NCI-H1092 treated with DMSO at 0.1 percent for 48 hours (cell line): ENCODE measurements around the gene KLHL30.

Experiments used
- DNase-seq: peaks from one replicate; lab custom pipeline; 2025; lab: John Stamatoyannopoulos, UW

The KLHL30 gene, protein sequence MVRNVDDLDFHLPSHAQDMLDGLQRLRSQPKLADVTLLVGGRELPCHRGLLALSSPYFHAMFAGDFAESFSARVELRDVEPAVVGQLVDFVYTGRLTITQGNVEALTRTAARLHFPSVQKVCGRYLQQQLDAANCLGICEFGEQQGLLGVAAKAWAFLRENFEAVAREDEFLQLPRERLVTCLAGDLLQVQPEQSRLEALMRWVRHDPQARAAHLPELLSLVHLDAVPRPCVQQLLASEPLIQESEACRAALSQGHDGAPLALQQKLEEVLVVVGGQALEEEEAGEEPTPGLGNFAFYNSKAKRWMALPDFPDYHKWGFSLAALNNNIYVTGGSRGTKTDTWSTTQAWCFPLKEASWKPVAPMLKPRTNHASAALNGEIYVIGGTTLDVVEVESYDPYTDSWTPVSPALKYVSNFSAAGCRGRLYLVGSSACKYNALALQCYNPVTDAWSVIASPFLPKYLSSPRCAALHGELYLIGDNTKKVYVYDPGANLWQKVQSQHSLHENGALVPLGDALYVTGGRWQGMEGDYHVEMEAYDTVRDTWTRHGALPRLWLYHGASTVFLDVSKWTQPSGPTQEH

DNA sequence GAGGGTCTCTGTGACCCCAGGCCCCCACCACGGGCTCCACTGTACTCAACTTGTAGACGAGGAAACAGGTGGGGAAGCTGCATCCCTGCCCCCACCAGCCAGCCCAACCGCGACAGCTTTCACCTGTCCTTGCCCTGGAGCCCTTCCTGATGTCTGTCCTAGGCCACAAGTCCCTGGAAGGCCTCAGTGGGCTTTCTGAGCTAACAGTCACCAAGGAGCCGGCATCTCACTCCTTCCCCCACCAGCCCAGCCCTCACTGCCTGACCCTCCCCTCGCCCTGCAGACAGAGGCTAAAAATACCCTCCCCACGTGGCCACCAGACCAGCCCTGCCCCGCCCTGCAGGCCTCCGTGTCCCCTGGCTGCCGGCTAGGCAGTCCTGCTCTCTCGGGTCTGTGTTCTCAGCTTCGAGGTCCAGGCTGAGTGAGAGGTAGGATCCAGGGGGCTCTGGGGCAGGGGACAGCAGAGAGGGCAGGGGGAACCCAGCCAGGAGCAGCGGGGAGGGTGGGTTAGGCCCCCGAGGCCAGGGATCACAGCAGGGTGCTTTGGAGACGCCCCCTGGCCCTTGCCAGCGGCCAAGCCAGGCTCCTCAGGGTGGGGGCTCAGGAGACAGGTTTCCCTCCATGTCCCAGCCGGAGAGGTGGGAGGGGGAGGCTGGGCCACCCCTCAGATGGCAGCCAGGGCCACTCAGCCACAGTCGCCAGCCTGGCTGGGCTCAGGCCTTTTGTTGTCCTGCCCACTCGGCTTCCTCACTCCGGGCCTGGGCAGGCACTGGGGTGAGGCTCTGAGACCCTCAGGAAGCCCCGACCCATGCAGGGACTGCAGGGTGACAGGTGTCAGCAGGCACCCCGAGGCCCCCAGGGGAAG is at the start of gene KLHL30:
TSS of gene KLHL30 (plus strand) at position 338 of the 865 bp plus-strand sequence. CDS start 2,087 bp downstream, outside the sequence.
- no peak for DNase-seq

DNA sequence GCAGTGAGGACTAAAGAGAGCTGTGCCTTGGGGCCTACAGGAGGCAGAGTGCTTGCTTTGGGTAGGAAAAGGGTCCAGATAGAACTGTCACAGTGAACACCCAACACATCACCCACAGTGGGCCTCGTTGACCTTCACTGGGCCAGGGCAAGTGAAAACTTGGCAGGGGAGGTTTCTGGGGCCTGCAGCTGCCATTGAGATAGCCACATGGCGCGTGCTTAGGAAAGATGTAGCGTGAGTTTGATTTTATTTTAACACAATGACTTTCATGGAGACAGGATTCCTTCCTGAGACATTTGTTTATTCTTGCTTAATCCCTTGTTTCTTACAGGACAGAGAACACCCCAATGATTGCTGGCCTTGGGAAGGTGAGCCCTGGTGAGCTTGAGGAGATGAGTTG is 47.6 kb upstream of the KLHL30 start:
- no peak for DNase-seq

DNA sequence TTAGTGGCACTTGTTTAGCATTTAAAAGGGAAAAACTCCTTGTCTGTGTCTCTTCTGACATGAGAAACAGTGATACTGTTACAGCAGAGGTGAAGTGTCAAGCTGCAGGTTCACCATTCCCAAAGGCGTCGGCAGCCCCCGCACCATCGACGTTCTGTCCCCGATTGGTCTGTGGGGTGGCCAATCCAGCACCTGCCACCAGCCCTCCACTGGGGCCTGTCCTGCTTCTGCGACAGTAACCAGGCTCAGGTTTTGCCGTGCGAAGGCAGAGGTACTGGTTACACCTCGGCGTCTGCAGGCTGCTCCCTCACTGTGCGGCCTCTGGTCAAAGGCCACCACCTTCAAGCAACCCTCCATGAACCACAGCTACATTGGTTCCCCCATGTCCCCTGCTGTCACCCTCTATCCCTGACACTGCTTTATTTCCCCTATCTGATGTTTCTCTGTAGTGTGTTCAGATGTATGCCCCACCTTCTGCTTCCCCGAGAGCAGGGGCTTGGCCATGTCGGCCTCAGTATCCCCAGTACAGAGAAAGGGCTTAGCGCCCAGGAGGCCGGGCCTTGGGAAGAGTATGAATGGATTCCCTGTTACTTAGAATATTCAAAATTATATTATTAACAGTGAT is 46.9 kb upstream of the KLHL30 start:
- no peak for DNase-seq

DNA sequence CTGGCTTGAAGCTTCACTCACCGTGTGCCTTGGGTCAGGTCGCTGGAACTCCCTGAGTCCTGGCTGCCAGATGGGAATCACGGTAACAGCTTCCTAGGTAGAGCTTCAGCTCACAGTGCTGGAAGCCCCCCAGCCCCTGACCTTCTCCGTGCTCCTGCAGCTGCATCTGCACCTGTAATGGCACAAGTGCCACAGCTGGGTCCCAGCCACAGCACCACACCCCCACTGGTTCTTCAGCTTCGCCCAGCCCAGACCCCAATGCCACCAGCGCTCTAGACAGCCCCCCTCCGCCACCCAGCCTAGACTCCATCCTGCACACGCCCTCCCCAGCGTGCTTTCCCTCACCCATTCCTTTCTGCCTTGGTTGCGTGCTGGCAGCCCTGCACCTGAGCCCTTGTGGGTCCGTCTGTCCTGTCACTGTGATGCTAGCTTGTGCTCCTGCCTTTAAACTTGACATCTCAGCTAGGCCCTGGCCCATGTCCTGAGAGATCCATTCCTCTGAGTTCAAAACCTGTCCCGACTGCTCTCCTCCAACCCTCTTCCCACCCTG is 45.9 kb upstream of the KLHL30 start:
- no peak for DNase-seq

DNA sequence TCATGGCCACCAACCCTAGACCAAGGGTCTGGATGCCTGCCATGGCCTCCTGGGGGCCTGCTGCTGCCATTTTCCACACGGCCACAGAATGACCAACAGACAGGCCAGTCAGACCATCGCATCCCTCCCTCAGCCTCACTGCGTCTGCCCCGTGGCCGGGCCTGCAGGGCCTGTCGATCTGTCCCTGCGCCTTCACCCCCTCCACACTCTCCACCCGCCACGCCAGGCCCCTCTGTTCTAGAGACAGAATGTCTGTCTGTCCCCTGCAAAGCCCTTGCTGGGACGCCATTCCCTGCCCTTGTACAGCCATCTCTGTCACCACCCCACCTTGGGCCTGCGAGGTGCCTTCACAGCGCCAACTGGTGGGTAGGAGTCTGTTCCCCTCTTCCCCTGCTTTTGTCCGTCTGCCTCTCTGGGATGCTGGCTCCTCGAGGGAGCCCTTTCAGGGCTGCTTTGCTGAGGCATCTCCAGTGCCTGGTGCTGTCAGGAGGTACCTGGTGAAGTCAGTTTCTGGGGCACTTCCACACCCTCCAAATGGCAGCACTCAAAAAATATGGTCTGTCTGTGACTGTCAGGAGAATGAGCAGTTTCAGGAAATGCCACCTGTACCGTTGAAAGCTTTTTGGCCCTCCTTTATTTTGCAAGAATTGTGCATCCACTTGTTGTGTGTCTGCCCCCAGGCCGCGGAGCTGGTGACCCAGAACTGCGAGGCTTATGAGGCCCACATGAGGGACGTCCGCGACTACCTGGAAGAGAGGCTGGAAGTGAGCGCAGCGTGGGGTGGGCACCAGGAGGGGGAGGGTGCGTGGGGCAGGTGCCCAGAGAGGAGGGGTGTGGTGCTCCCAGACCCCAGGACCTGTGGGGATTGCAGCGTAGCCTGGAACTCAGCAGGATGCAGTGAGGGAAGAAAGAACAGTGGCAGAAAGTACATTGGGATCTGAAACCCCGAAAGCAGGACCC is 45.0 kb upstream of the KLHL30 start:
- DNase-seq = no peak

DNA sequence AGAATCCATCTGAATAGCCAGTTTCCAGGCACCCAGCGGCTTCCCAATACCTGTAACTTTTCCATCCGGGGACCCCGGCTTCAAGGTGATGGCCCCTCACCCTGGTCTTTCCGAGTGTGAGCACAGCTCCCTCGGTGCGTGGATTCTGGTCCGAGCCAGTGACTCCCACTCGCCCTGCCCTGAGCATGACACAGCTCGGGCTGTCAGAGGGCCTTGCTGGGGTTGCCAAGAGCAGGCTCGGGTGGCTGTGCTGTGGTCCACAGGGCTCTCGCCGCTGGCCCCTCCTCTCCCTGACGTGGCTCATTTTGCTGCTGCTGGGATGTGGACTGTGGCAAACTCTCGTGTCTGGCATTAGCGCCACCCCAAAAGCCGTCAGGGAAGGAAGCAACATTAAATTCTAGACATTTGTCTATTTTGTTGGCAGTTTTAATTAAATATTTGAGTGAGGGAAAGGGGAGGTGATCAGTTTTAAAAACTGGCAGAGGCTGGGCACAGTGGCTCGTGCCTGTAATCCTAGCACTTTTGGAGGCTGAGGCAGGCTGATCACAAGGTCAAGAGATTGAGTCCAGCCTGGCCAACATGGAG is 43.9 kb upstream of the KLHL30 start:
- DNase-seq = no peak

DNA sequence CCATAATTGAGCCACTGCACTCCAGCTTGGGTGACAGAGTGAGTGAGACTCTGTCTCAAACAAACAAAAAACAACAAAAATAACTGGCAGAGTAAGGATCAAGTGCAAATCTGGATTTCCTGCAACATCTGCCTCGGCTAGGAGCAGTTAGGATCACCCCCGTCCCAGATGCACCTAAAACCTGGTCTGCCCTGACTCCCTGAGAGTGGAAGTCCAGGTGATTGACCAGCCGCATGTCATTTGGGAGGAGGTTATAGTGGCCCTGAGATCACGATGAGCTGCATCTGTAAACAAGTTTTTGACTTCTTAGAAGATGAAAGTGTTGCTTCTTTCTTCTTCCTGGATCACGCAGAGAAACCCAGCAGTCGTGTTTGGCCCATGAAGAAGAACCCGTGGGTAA is 43.3 kb upstream of the KLHL30 start:
- DNase-seq = no peak

DNA sequence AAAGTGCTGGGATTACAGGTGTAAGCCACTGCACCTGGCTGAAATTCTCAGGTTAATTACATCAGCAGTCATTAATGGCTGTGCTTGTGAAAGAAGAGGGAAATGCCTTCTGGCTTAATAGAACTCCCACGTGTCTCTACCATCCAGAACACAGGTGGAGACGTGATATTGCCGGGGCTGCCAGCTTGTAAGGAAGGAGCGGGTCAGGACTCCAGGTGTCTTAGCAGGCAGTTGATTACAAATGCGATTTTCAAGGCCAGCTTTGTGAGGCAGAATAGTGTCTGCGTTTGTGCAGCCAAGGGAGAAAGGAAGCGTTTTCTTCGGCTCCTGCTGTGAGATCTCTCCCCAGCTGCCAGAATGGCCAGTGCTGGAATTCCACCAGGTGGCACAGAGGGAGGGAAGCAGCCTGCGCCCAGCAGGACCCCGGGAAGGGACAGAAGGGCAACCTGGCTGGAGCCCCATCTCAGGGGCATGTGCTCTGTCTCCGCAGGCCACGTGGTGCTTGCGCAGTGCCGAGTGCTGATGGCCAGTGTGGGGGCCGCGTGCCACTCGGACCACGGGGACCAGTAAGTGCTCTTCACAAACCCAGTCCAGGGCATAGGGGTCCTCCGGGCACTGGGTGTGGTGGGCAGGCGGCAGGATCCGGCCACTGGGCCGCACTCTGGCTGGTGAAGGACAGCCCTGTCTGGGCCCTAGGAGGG is 42.0 kb upstream of the KLHL30 start:
- DNase-seq = no peak

DNA sequence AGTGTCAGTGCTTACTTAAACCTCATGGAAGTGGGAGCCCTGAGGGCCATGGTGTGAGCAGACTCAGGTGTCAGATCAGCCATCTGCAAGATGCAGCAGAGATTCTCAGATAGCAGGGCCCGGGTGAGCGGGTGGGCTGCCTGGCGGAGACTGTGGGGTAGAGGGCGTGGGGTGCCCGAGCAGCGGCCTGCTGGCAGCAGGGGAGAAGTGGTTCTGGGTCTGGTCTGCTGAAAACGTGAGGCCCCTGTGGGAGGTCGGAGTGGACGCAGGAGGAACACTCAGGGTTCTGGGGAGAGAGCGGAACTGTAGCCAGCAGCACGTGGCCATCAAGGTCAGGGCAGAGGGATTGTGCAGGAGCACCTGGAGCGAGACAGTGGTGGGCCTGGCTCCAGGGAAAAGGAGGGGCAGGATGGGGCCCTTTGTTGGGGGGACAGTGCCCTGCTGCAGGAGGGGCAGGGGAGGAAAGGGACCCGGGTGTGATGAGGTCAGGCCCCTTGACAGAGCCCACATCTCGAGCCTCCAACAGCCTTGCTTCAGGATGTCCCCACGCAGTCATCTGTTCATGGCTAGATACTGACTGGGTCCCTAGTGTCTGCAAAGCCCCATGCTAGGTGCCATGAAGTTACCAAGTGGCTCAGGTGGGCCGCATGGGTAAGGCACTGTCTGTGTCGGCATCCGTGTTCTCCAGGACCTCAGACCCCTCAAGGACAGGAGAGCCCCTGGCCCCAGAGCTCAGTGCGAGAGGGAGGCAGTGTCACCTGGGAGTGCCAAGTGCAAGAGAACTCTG is 41.1 kb upstream of the KLHL30 start:
- no peak for DNase-seq

DNA sequence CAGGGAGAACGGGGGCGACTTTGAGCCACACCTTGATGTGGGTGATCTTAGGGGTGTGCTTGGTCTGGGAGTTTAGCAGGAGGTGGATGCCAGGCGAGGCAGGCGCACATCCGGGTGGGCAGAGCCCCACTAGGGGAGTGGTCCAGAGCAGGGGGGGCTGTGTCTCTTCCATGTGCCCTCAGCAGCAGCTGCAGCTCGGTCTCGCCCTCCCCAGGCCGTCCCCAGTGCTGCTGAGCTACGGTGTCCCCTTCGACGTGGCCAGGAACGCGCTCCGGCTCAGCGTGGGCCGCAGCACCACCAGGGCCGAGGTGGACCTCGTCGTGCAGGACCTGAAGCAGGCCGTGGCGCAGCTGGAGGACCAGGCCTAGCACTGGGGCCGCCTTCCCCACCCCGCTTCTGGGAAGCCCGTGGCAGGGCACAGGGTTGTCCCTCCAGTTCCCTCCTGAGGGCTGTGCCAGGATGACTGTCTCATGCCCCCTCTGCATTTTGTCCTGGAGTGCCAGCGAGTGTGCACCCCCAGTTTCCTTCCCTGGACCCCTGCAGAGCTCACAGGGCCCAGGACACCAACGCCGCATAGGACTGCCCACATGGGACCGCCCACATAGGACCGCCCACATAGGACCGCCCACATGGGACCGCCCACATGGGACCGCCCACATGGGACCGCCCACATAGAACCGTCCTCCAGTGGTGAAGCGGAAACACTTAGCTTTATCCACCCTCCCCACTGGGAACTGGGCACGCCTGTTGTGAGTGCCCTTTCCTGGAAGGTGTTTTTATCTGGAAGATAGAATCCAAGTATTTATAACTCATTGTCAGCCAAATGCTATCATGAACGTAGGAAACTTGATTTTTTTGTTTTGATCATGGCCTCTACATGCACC is 40.2 kb upstream of the KLHL30 start:
- no peak for DNase-seq

DNA sequence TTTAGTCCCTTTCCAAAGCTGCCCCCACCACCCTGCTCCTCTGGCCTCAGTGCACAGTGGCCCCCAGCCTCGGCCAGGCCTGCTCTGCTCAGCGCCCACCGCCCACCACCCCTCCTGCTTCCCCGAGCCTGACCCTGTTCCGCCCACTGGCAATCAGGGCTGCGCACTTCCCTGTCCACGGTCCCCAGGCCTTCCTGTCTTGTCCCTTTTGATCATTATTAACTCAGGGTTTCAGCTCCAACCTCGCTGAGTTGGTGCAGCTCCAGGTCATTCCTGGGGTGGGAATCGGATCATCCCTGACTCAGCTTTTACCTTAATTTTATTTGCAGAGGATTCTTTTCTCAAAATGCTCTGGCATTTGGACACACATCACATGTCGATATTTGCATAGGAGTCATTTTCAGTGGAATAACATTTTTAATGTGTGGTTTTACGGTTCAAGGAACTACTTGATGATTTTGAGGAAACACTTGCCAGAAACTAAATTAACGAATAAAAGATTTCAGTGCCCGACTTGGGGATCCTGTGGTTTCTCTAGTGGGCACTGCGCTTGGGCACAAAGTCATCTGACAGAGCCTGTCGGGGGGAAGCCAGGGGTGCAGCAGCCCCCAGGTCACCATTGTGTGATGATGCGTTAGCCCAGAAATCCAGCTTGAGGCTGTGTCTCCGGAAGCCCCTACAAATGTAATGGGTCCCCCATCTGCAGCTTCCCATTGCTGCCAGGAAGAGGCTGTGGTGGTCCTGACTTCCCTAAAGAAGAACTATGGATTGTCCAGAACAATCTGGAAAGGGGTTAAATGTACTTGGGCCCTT is 39.4 kb upstream of the KLHL30 start:
- DNase-seq = no peak

DNA sequence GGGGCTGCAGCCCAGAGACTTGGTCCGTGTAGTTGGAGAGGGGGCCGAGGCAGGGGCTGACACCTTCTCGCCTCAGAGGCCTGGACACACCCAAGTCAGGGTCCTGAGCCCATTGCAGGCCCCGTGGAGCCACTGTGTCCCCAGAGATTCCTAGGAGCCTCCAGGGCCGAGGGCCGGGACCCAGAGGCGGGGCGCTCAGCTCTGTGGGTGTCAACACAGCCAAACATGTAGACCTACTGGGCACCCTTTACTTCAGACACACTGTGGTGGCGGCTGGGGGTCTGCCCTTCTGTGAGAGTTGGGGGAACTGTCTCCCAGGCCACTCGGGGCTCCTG is 38.8 kb upstream of the KLHL30 start:
- DNase-seq = no peak

DNA sequence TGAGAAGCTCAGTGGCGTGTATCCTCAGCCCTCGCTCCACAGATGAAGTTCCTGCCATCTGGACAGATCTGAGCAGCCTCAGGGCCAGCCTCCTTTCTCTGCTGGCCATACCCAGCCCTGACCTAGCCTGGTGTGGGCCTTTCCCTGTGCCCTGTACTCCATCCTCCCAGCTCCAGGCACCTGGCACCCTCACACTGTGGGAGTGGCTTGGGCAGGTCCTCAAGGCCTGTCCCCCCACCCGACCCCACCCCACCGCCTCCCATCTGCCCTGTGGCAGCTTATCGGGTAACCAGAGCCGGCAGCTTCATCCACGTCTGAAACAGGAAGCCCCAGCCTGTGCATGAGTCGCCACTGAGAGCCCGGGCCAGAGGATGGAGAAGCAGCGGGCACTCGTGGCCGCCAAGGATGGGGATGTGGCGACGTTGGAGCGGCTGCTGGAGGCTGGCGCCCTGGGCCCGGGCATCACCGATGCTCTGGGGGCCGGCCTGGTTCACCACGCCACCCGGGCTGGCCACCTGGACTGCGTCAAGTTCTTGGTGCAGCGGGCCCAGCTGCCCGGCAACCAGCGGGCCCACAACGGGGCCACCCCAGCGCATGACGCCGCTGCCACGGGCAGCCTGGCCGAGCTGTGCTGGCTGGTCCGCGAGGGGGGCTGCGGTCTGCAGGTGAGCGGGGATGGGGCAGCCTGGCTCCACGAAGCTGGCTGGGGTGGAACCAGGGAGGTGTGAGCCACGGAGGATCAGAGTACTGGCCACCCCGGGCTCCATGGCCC is 38.2 kb upstream of the KLHL30 start, which contains the start of gene ESPNL:
TSS of gene ESPNL (plus strand) at position 292 of the 772 bp plus-strand sequence. CDS start at position 372, 80 bp downstream.
- DNase-seq = no peak

DNA sequence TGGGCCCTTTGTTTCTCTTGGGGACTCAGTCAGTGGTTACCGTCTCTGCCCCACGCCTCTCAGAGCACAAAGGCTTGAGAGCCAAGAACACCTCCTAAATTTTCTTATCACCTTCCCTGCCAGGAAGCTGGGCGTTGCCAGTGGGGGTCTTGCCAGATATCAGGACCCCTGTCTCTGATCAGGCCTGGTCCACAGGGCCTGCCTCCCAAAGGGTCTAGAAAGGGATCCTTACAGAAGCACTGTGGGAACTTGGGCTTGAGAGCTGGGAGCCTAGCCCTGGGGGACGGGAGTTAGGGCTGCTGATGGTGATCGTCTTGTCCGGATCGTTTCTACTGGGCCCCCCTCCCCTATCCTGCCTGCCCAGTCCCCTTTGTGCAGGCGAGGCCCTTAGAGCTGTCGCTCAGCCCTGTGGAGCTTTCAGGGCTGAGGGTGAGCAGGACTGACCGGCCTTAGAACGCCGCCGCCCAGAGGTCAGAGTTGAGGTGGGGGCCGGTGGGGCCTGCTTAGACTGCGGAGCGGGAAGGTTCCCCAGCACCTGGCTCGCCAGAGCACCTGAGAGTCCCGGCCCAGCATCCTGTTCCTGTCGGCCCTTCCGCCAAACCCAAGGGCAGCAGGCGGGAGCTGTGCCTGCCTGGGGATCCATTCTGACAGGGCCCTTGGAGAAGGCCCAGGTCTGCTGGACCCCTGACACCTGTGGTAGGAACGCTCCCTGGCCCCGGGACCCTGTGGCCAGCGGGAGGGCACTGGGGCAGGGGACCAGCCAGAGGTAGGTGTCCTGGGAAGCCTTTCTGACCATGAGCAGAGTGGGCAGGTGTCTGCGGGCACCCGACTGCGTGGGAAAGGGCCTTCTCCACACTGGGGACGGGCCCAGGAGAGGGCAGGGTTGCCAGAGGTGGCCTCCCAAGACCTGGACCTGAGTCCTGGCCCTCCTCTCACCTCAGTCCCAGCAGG is 37.4 kb upstream of the KLHL30 start:
- DNase-seq = no peak
